HCT116 (cell line): ENCODE results near the gene STXBP3. TPM values are rescaled to one million over a fixed set of nuclear protein-coding genes. Genes with fewer than 3 reads are reported as not detected.

Experiments
- ATAC-seq: fragments of 200-7000 bp; cut with Tn5 transposase; 2 replicates; pipeline ENCODE4 v1.9.1; 2020; ENCODE audit warnings: mild to moderate bottlenecking, moderate library complexity
- BruUV-seq: library from RNA; stranded (reverse); fragments of 400-500 nt; replicated peaks from 2 replicates; lab custom pipeline; 2021; lab: Mats Ljungman, UMichigan
- CTCF ChIA-PET: fragments of 300-600 bp; sonication (Branson Sonifier 250); formaldehyde crosslinking; loops from one replicate; lab custom pipeline; 2021; ENCODE audit warnings: antibody characterized with exemption; lab: Charles Lee
- POLR2A ChIA-PET: fragments of 300-600, 350-600 bp; sonication (Branson Sonifier 250); formaldehyde crosslinking; loops from one replicate; lab custom pipeline; 2021; ENCODE audit warnings: antibody characterized with exemption; lab: Charles Lee
- RAD21 ChIA-PET, 2 experiments: fragments of 300-600 bp; sonication (Branson Sonifier 250); formaldehyde crosslinking; loops; one replicate each; lab custom pipeline; 2023; ENCODE audit warnings: low total read pairs in 2 of 2; ENCODE audit not compliant: uncharacterized antibody in 2 of 2, unreplicated experiment in 2 of 2, low non-redundant PET in 1 of 2; lab: Charles Lee
- DNase-seq: peaks from one replicate; pipeline ENCODE4 v3.0.0-alpha.2; 2010; ENCODE audit warnings: low read depth, low spot score
- H2AFZ ChIP-seq: fragments of 200-600 bp; shearing (Covaris generic), sonication (generic); 2 replicates; pipeline ENCODE4 v1.6.1; 2017; ENCODE audit warnings: low read depth, mixed run types, mixed read lengths, antibody characterized with exemption, low read length; ENCODE audit not compliant: poor library complexity, severe bottlenecking
- H3K27ac ChIP-seq: 2 replicates; pipeline ENCODE4 v1.5.1; 2012; ENCODE audit warnings: low read depth, low read length
- H3K27me3 ChIP-seq: fragments of 200-600 bp; sonication (generic); 2 replicates; pipeline ENCODE4 v1.6.1; 2016; ENCODE audit warnings: mixed run types, low read length, mixed read lengths; ENCODE audit not compliant: insufficient read depth
- H3K36me3 ChIP-seq, 2 experiments: fragments of 200-500 bp in 1 of 2; fragments of 200-600 bp in 1 of 2; sonication (Bioruptor generic) in 1 of 2; sonication (generic) in 1 of 2; 2 replicates each; pipeline versions ENCODE4 v1.5.1 to v1.6.1; 2014 to 2016; ENCODE audit warnings: low read length in 2 of 2, inconsistent platforms in 1 of 2, mixed read lengths in 1 of 2, mixed run types in 1 of 2; ENCODE audit not compliant: insufficient read depth in 2 of 2, control insufficient read depth in 1 of 2
- H3K4me1 ChIP-seq, 2 experiments: fragments of 200-600 bp in 1 of 2; sonication (generic) in 1 of 2; 2 replicates each; pipeline versions ENCODE4 v1.5.1 to v1.6.1; 2012 to 2017; ENCODE audit warnings: low read length in 2 of 2, inconsistent platforms in 1 of 2, mild to moderate bottlenecking in 1 of 2, mixed read lengths in 1 of 2, mixed run types in 1 of 2, moderate library complexity in 1 of 2; ENCODE audit not compliant: insufficient read depth in 2 of 2, control insufficient read depth in 1 of 2
- H3K4me2 ChIP-seq: fragments of 200-600 bp; sonication (generic); 2 replicates; pipeline ENCODE4 v1.6.1; 2017; ENCODE audit warnings: mixed run types, low read length, mixed read lengths
- H3K4me3 ChIP-seq, 2 experiments: fragments of 200-600 bp in 1 of 2; sonication (generic) in 1 of 2; replicated peaks in 1 of 2; 2 replicates each; pipeline ENCODE4 v1.5.1; 2011 to 2016; ENCODE audit warnings: low read length in 2 of 2, control low read depth in 1 of 2, low read depth in 1 of 2, mild to moderate bottlenecking in 1 of 2, mixed read lengths in 1 of 2, mixed run types in 1 of 2
- H3K79me2 ChIP-seq: fragments of 200-600 bp; sonication (generic); 2 replicates; pipeline ENCODE4 v1.6.1; 2017; ENCODE audit warnings: mild to moderate bottlenecking, mixed run types, low read length, moderate library complexity, mixed read lengths; ENCODE audit not compliant: insufficient read depth
- H3K9ac ChIP-seq: fragments of 200-600 bp; sonication (generic); 2 replicates; pipeline ENCODE4 v1.6.1; 2016; ENCODE audit warnings: low read length, mixed read lengths
- H3K9me2 ChIP-seq: fragments of 200-600 bp; sonication (generic), shearing (Covaris generic); 2 replicates; pipeline ENCODE4 v1.6.1; 2017; ENCODE audit warnings: mixed run types, mild to moderate bottlenecking, moderate library complexity; ENCODE audit not compliant: insufficient read depth
- H3K9me3 ChIP-seq, 2 experiments: fragments of 200-500 bp in 1 of 2; fragments of 200-600 bp in 1 of 2; sonication (Bioruptor generic) in 1 of 2; sonication (generic) in 1 of 2; 2 replicates each; pipeline ENCODE4 v1.6.1; 2014 to 2017; ENCODE audit warnings: low read length in 2 of 2, mixed read lengths in 2 of 2, inconsistent platforms in 1 of 2, low read depth in 1 of 2, mild to moderate bottlenecking in 1 of 2, mixed run types in 1 of 2, moderate library complexity in 1 of 2; ENCODE audit not compliant: control insufficient read depth in 1 of 2, insufficient read depth in 1 of 2
- H4K20me1 ChIP-seq: fragments of 200-600 bp; sonication (generic), shearing (Covaris generic); 2 replicates; pipeline ENCODE4 v1.6.1; 2017; ENCODE audit warnings: mixed run types, mild to moderate bottlenecking, moderate library complexity; ENCODE audit not compliant: insufficient read depth
- CEBPB ChIP-seq: IDR thresholded peaks from 2 replicates; pipeline ENCODE4 v1.6.1; 2012; ENCODE audit warnings: low read depth
- ELF1 ChIP-seq: IDR thresholded peaks from 2 replicates; pipeline ENCODE4 v1.6.1; 2012; ENCODE audit warnings: low read depth, borderline replicate concordance
- EZH2 ChIP-seq: fragments of 200-600 bp; sonication (generic); IDR thresholded peaks from 2 replicates; pipeline ENCODE4 v1.6.1; 2017; ENCODE audit warnings: antibody characterized with exemption, mixed run types
- FOSL1 ChIP-seq: IDR thresholded peaks from 2 replicates; pipeline ENCODE4 v1.6.1; 2012; ENCODE audit warnings: low read depth
- JUND ChIP-seq: IDR thresholded peaks from 2 replicates; pipeline ENCODE4 v1.6.1; 2012
- POLR2A ChIP-seq: IDR thresholded peaks from 2 replicates; pipeline ENCODE4 v1.7.0; 2011; ENCODE audit warnings: borderline replicate concordance; ENCODE audit not compliant: insufficient read depth, insufficient read length; ENCODE audit errors: extremely low read depth
- POLR2AphosphoS5 ChIP-seq: IDR thresholded peaks from 2 replicates; pipeline ENCODE4 v1.6.1; 2011; ENCODE audit warnings: mild to moderate bottlenecking, low read depth, low read length, moderate library complexity
- RAD21 ChIP-seq: IDR thresholded peaks from 2 replicates; pipeline ENCODE4 v1.6.1; 2012; ENCODE audit warnings: low read depth, mild to moderate bottlenecking
- SIN3A ChIP-seq: IDR thresholded peaks from 2 replicates; pipeline ENCODE4 v1.6.1; 2012; ENCODE audit warnings: low read depth
- YY1 ChIP-seq: IDR thresholded peaks from 2 replicates; pipeline ENCODE4 v1.6.1; 2011; ENCODE audit warnings: low read length, low read depth, moderate library complexity, mild to moderate bottlenecking; ENCODE audit not compliant: insufficient replicate concordance; ENCODE audit errors: extremely low read depth
- intact Hi-C: fragments of 100-400 bp; cut with micrococcal nuclease; formaldehyde crosslinking; loops from 2 replicates; pipeline ENCODE4 v1.10.0; 2022
- total RNA-seq: library from RNA; stranded (reverse); gene quantifications from one replicate; pipeline ENCODE4 v1.2.1, GENCODE V29; 2021; ENCODE audit not compliant: unreplicated experiment

STXBP3 gene
- total RNA-seq, 1 experiment from 2014 or later = 22.6 TPM

- POLR2A ChIA-PET = no interaction called here
- CTCF ChIA-PET = no interaction called here
- peak overlapping the region; percentile 82 for H3K9ac ChIP-seq
Measured at GRCh38 chr1:108747171-108747850, 837 bp downstream of the STXBP3 start.

GRCh38 chr1:108747898-108748297, 1.4 kb downstream of the STXBP3 start:
- no peaks in the 10 kb centered on the region for H3K27me3 ChIP-seq
- H2AFZ ChIP-seq = no peak overlapping the region
- DNase-seq (no peak), ATAC-seq (no peak)
- H3K4me1 ChIP-seq = peaks cover 3 to 12% of the 10 kb centered on the region in 2 experiments; a peak in 3 of 4 replicates
- H3K36me3 ChIP-seq = no peaks in the 10 kb centered on the region
- H3K4me3 ChIP-seq = peak overlapping the region; percentile 65 to 89
- RAD21 ChIA-PET = no interaction called here
- no peaks in the 10 kb centered on the region for H3K9me3 ChIP-seq
- BruUV-seq = no TSS peak
- intact Hi-C loops = loop anchor here (5.0 kb wide), 1 partner anchor 56 kb away; the partner anchor contains the start of gene PRPF38B
- CTCF ChIA-PET = no interaction called here
- H3K9me2 ChIP-seq = no peaks in the 10 kb centered on the region
- POLR2A ChIA-PET = no interaction called here
- H3K4me2 ChIP-seq = peak overlapping the region; percentile 77
- peak overlapping the region; percentile 82 for H3K9ac ChIP-seq
- no peak overlapping the region for H3K27ac ChIP-seq
- peaks cover 15% of the 10 kb centered on the region for H3K79me2 ChIP-seq
- H4K20me1 ChIP-seq = no peaks in the 10 kb centered on the region
- TF ChIP-seq RAD21 (no peak), FOSL1 (no peak), EZH2 (no peak), JUND (no peak), ELF1 (no peak), SIN3A (no peak)

More at GRCh38 chr1:108747171-108747850, 837 bp downstream of the STXBP3 start:
- RAD21 ChIA-PET = interaction anchor here in 1 of 2 experiments (1.0 kb wide), 1 partner anchor 28 kb away, joined by 3 read pairs; no protein-coding TSS in a partner anchor
- BruUV-seq = TSS peak; percentile 76
- H3K36me3 ChIP-seq = no peaks in the 10 kb centered on the region
- TF ChIP-seq POLR2AphosphoS5 (peak; percentile 72), POLR2A (peak; percentile 50), SIN3A (0 out of 2 replicates have a peak, but pooled peaks have one; percentile 3), YY1 (no peak), CEBPB (no peak)
- H3K79me2 ChIP-seq = peaks cover 15% of the 10 kb centered on the region
- DNase-seq = peak; percentile 70
- H3K9me2 ChIP-seq = no peaks in the 10 kb centered on the region
- H3K27ac ChIP-seq = peak overlapping the region; percentile 86
- peak; percentile 78 for ATAC-seq
- H3K4me1 ChIP-seq = peaks cover 3 to 12% of the 10 kb centered on the region in 2 experiments; a peak in 3 of 4 replicates
- H3K4me2 ChIP-seq = peak overlapping the region; percentile 77
- intact Hi-C loops = loop anchor here (5.0 kb wide), 1 partner anchor 55 kb away; the partner anchor contains the start of gene PRPF38B
- H3K9me3 ChIP-seq = no peaks in the 10 kb centered on the region
- H3K27me3 ChIP-seq = no peaks in the 10 kb centered on the region
- peak overlapping the region; percentile 65 to 89 for H3K4me3 ChIP-seq
- no peak overlapping the region for H2AFZ ChIP-seq
- no peaks in the 10 kb centered on the region for H4K20me1 ChIP-seq
